Omental fat pad (tissue), 4 donors: ENCODE results near the gene PTPRO. TPM values are rescaled to one million over a fixed set of nuclear protein-coding genes. Genes with fewer than 3 reads are reported as not detected.

Experiments
- ATAC-seq: fragments of 150-250 bp; one replicate; pipeline ENCODE4 v1.9.1; 2016; ENCODE audit warnings: mild to moderate bottlenecking, moderate library complexity; ENCODE audit not compliant: low FRiP score
- DNase-seq: peaks from one replicate; pipeline ENCODE4 v3.0.0-alpha.2; 2019; ENCODE audit warnings: low spot score
- CTCF ChIP-seq, 3 donors: fragments of 450-650 bp; IDR thresholded peaks; one replicate each; pipeline ENCODE4 v1.5.1; 2016 to 2017; ENCODE audit warnings: antibody characterized with exemption in 3 of 3, mild to moderate bottlenecking in 3 of 3, moderate library complexity in 2 of 3
- total RNA-seq, 4 donors: library from RNA; depleted of rRNA; stranded (reverse); fragments of >200 nt; gene quantifications; one replicate each; pipeline ENCODE4 v1.1.0, GENCODE V29; 2016

PTPRO gene
- total RNA-seq, 4 donors from 2014 or later, result 2.1 to 12.5 (median 5.7) TPM

GRCh38 chr12:15590180-15590826 lies 268.0 kb downstream of the PTPRO start:
- ATAC-seq (peak; percentile 97), DNase-seq (no peak)
- TF ChIP-seq CTCF (IDR thresholded peaks at IDR 0.05), result peak in 2 of 3 donors; percentile 60 to 80

- ATAC-seq, result no peak
- DNase-seq, result no peak
- TF ChIP-seq CTCF (IDR thresholded peaks at IDR 0.05), result no peak
Measured at GRCh38 chr12:15591811-15592210, 269.5 kb downstream of the PTPRO start.

- ATAC-seq, result no peak
- no peak for TF ChIP-seq CTCF (IDR thresholded peaks at IDR 0.05)
- DNase-seq, result no peak
Measured at GRCh38 chr12:15592934-15593333, 270.6 kb downstream of the PTPRO start.

GRCh38 chr12:15596174-15596573 lies 273.9 kb downstream of the PTPRO start:
- DNase-seq (no peak), ATAC-seq (no peak)
- TF ChIP-seq CTCF (IDR thresholded peaks at IDR 0.05), result no peak

- ATAC-seq, result no peak
- TF ChIP-seq CTCF (IDR thresholded peaks at IDR 0.05), result no peak
- no peak for DNase-seq
Measured at GRCh38 chr12:15597125-15597830, 275.0 kb downstream of the PTPRO start.

- DNase-seq (peak; percentile 27), ATAC-seq (peak; percentile 80)
Measured at GRCh38 chr12:15599266-15600037, 277.1 kb downstream of the PTPRO start.

More at GRCh38 chr12:15599266-15600037, 277.1 kb downstream of the PTPRO start:
- TF ChIP-seq CTCF (IDR thresholded peaks at IDR 0.05), result no peak
